Activated naive CD4-positive, alpha-beta T cell treated with anti-CD3 and anti-CD28 coated beads, Interleukin-2, amount 50 U/mL, for 72 hours (primary cell): ENCODE measurements around the gene HSPA12A. TPM values are rescaled to one million over a fixed set of nuclear protein-coding genes. Genes with fewer than 3 reads are reported as not detected.

Experiments
- ATAC-seq, 2 donors: fragments of 150-1000 bp; cut with Tn5 transposase; 2 replicates each; pipeline ENCODE4 v1.10.0; 2021; ENCODE audit warnings: mild to moderate bottlenecking in 2 of 2, moderate library complexity in 2 of 2
- DNase-seq, 2 donors: peaks; one replicate each; pipeline ENCODE4 v3.0.0; 2021 to 2022; ENCODE audit warnings: low spot score in 2 of 2
- H3K27ac Mint-ChIP-seq, 2 donors: one replicate each; pipeline ENCODE4 v1.8.0; 2022; ENCODE audit warnings: mild to moderate bottlenecking in 2 of 2, mixed read lengths in 2 of 2
- H3K36me3 Mint-ChIP-seq, 2 donors: one replicate each; pipeline ENCODE4 v1.8.0; 2022; ENCODE audit warnings: mixed read lengths in 2 of 2
- H3K9me3 Mint-ChIP-seq, 2 donors: one replicate each; pipeline ENCODE4 v1.8.0; 2022; ENCODE audit warnings: mixed read lengths in 2 of 2
- total RNA-seq, 2 donors: library from RNA; stranded (reverse); gene quantifications; one replicate each; pipeline ENCODE4 v1.2.3, GENCODE V29; 2022

The HSPA12A gene
- total RNA-seq, 2 donors from 2014 or later: 0.39 TPM; not detected in 1

GRCh38 chr10:116671274-116671926 lies 71.0 kb downstream of the HSPA12A start:
- Mint-ChIP-seq H3K36me3 (peaks cover 0 to 11% of the 10 kb centered on the region in 2 donors), H3K9me3 (peaks cover 0 to 3% of the 10 kb centered on the region in 2 donors), H3K27ac (no peak overlapping the region)
- ATAC-seq: no peak
- DNase-seq: no peak

DNA sequence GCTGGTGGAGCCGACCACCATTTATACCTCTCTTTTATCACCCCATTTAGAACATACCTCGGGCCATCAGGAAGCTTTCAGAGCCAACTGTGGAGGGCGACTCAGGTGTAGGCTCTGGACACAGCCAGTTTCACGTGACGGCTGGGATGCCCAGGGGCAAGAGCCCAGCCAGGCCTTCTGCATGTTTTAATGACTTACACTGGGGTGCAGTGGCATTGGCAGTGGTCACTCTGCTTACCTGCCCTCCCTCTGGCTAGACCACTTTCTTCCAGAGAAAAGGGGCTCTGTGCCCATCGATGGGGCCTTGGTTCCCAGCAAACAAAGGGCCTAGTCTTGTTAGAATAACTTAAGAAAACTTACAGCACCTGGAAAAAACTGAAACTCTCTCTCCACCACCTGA lies 71.7 kb downstream of the HSPA12A start:
- Mint-ChIP-seq H3K9me3 (peaks cover 0 to 3% of the 10 kb centered on the region in 2 donors), H3K27ac (no peak overlapping the region), H3K36me3 (peaks cover 0 to 11% of the 10 kb centered on the region in 2 donors)
- no peak for ATAC-seq
- DNase-seq: no peak

DNA sequence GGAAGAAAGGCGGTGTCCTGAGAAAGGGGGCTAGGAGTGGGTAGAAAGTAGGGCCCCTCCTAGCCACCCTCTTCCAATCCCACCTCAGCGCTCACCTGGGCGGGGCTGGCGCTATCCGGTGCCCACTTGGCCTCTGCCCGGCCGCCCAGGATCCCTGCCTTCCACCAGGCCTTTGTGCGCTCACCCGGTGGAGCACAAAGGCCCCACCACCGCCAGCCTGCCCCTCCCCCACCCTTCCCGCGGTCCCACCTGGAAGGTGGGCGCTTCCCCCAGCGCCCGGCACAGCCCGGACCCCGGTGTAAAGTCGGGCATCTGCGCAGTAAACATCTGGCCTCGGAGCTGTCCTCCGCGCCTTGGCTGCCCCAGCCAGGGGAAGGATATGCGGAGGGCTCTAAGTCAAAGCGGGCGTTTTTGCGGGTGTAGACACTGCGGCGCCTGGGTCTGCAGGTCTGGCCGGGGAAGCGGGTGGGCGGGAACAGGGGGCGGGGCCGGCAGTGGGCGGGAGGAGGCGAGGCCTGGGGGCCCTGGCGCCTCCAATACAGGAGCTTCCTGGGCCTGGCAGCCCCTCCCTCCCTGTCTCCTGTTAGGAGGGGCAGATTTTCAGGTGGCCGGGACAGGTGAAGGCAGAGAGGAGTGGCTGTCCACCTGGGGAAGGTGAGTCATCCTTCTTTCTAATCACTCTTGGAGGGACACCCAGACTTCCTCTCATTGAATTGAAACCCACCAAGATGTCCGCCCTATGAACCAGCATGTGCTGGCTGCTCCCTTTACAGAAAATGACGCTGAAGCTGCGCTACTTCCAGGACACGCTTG lies 72.3 kb downstream of the HSPA12A start:
- H3K27ac Mint-ChIP-seq: no peak overlapping the region
- H3K36me3 Mint-ChIP-seq: peaks cover 0 to 11% of the 10 kb centered on the region in 2 donors
- no peak for ATAC-seq

DNA sequence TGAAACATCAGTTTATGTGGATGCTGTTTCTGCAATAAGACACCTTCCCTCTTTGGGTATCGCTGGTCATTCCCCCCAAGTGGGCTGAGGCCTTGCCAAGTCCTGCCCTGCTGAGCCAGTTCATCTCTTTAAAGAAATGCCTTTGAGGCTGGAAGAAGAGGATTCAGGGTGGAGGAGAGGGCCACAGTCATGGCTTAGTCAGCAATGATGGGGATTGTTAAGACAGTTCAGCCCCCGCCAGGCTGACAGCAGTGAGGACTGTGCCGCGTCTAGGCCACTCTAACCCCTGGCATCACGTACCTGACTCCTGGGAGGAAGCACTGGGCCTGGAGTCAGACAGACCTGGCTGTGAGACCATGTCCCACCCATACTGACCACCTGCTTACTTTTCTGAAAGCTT lies 73.3 kb downstream of the HSPA12A start:
- DNase-seq (no peak), ATAC-seq (no peak)
- Mint-ChIP-seq H3K9me3 (peaks cover 0 to 3% of the 10 kb centered on the region in 2 donors), H3K27ac (no peak overlapping the region), H3K36me3 (peaks cover 0 to 11% of the 10 kb centered on the region in 2 donors)

More for the DNA sequence above, 72.3 kb downstream of the HSPA12A start:
- peaks cover 0 to 3% of the 10 kb centered on the region in 2 donors for H3K9me3 Mint-ChIP-seq
- no peak for DNase-seq

- H3K9me3 Mint-ChIP-seq: peaks cover 0 to 3% of the 10 kb centered on the region in 2 donors
- peaks cover 0 to 11% of the 10 kb centered on the region in 2 donors for H3K36me3 Mint-ChIP-seq
- no peak for DNase-seq
- ATAC-seq: no peak
- H3K27ac Mint-ChIP-seq: no peak overlapping the region
These were observed 73.9 kb downstream of the HSPA12A start for GRCh38 chr10:116668446-116668845.

GRCh38 chr10:116668018-116668417 lies 74.3 kb downstream of the HSPA12A start:
- peaks cover 0 to 11% of the 10 kb centered on the region in 2 donors for H3K36me3 Mint-ChIP-seq
- DNase-seq: no peak
- no peak overlapping the region for H3K27ac Mint-ChIP-seq
- ATAC-seq: no peak
- H3K9me3 Mint-ChIP-seq: peaks cover 0 to 3% of the 10 kb centered on the region in 2 donors

DNA sequence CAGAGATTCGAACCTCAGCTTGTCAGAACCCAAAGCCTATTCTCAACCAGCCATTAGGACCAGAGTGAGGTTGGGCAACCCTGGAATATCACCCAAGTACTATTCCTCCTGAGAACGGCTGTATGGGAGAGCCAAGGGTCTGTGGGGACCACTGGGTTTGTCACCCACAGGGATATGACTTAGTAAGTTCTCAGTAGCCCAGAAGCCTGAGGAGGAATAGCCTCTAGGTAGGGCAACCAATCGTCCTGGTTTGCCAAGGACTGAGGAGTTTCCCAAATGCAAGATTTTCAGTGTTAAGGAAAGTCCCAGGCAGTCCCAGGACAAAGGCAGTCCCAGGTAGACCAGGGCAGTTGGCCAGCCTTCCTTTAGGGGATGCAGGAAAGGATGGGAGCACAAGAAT lies 74.9 kb downstream of the HSPA12A start:
- Mint-ChIP-seq H3K27ac (no peak overlapping the region), H3K9me3 (peaks cover 0 to 3% of the 10 kb centered on the region in 2 donors), H3K36me3 (peaks cover 0 to 11% of the 10 kb centered on the region in 2 donors)
- DNase-seq: no peak
- no peak for ATAC-seq

DNA sequence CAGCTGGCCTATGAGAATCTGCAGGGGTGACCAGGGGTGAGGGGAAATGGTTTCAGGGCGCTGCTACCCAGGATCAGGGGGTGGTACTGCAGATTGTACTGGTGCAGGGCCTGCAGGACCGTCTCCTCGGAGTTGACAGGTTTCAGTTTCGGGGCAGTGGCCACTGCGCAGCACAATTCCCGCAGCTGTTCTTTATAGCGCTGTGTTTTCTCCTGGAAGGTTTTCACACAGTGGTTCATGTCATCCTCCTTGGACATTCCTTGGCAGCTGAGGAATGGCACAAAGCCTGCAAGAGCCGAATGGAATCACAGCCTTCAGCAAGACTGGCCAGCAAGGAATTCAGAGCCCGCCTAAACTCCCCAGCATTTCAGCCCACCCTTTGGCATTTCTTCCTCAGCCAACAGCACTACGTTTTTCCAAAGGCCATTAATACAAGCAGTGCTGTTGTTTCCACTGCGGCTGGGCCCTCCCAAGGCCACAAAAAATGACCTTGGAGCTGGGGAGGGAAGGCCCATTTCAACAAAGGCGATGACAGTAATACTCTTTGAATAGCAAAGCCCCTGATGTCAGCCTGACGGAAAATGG lies 76.7 kb downstream of the HSPA12A start:
- Mint-ChIP-seq H3K9me3 (peaks cover 0 to 3% of the 10 kb centered on the region in 2 donors), H3K36me3 (peaks cover 0 to 9% of the 10 kb centered on the region in 2 donors), H3K27ac (no peak overlapping the region)
- DNase-seq (no peak), ATAC-seq (no peak)

DNA sequence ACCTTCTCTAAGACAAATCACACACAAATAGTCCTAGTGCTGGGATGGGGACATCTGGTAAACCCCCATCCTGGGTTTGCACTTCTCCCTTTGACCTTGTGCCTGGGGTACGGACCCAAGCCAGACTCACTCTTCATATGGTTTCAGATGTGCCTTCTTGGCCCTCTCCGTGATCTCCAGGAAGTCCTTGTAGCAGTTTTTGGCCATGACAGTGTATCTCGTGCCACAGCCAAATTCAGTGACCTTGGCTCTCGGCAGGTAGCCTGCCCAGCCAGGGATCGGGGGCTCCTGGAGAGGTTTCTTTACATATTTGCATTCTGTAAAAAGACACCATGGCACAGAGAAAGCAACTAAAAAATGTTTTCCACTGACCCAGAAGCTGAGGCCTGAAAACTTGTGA lies 77.7 kb downstream of the HSPA12A start:
- ATAC-seq (no peak), DNase-seq (no peak)
- no peak overlapping the region for H3K27ac Mint-ChIP-seq
- peaks cover 0 to 3% of the 10 kb centered on the region in 2 donors for H3K9me3 Mint-ChIP-seq
- H3K36me3 Mint-ChIP-seq: peaks cover 0 to 6% of the 10 kb centered on the region in 2 donors

DNA sequence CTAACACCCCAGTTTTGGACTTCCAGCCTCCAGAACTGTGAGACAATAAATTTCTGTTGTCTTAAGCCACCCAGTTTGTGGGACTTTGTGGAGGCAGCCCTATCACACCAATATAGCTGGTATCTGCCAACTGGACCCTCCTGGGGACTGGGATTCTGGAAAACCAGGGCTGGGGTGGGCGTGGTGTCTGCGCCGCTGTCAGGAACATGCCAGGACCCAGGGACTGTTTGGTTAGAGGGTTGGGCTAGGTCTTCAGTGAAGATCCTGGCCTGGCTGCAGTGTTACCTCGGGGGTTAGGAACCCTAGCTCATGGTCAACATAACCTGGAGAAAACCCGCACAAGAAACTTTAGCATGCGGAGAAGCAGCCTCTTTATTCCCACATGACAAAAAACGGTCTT lies 79.0 kb downstream of the HSPA12A start:
- Mint-ChIP-seq H3K9me3 (peaks cover 0 to 3% of the 10 kb centered on the region in 2 donors), H3K36me3 (peaks cover 0 to 6% of the 10 kb centered on the region in 2 donors), H3K27ac (no peak overlapping the region)
- ATAC-seq: no peak
- DNase-seq: no peak

DNA sequence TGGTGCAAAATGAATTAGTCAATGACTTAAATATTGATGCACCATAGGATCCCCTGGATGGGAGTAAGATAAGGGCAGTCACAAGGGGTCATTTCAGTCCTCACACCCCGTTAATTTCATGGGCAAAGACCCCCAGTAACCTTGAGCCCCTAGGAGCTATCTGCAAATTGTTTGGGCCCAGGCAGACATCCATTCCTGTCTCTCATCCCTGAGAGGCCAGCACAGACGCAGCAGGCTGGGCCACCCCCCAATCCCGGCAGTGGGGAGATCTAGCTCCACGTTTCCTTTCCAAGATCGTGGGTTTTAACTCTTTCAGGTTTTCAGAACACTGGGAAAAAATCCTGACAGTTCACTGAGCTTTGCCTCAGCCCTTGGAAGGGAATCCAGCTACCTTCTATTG lies 81.5 kb downstream of the HSPA12A start:
- H3K36me3 Mint-ChIP-seq: no peaks in the 10 kb centered on the region
- no peaks in the 10 kb centered on the region for H3K9me3 Mint-ChIP-seq
- ATAC-seq: no peak
- no peak for DNase-seq
- H3K27ac Mint-ChIP-seq: no peak overlapping the region

DNA sequence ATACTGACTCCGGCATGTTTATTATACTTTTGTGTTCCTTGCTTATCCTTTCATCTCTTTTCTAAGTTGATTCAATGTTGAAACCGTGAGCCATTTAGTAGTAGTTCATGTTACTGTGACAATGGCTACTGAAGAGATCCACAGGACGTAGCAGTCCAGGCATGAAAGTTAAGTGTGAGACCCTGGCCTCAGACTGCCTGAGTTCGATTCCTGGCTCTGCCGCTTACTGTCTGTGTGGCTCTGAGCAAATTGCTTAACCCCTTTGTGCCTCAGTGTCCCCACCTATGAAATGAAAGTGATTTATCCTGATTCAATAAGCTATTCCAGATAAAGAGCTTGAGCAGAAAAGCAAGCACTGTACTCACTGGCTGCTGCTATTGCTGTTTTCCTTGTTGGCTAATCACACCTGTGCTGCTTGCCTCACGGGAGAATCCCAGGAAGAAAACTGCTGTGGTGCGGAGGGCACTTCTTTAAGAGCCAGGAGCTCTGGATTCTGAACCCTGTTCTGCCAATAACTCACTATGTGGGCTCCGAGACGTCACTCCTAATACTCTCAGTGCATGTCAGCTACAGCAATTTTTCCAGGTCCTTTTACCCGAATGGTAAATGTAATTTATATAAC lies 83.2 kb downstream of the HSPA12A start:
- Mint-ChIP-seq H3K27ac (no peak overlapping the region), H3K36me3 (no peaks in the 10 kb centered on the region), H3K9me3 (no peaks in the 10 kb centered on the region)
- no peak for DNase-seq
- ATAC-seq: no peak

DNA sequence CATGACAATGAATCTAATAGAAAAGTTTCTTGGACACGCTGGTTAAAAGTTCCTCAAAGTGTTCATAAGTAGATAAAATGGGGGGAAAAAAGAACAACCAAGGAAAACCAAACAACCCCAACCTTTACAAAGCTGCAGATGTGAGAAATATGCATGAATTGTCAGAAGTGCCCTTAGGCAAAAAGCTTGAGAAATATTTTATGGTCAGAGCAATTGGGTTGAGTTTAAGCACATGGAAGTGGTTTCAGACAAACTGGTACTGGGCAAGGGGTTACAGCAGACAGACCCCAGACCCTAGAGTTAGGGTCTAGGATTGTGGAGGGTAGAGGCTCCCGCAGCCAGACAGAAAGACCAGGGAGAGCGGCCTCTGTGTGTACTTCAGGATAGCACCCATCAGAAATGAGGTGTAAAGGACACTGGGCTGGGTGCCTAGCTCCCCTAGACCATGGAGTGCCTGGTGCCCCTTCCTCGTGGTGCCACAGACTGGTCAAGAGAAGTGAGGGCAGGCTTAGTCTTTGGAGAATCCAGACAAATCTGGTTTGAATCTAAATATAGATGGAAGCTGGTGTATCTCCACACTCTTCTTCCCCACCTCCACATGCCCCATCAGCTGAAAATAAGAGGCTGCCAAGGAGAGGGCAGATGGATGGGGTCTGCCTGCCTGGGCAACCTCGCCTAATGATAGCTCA lies 84.4 kb downstream of the HSPA12A start:
- H3K9me3 Mint-ChIP-seq: no peaks in the 10 kb centered on the region
- no peak for DNase-seq
- H3K27ac Mint-ChIP-seq: no peak overlapping the region
- no peak for ATAC-seq
- H3K36me3 Mint-ChIP-seq: peaks cover 0 to 4% of the 10 kb centered on the region in 2 donors

DNA sequence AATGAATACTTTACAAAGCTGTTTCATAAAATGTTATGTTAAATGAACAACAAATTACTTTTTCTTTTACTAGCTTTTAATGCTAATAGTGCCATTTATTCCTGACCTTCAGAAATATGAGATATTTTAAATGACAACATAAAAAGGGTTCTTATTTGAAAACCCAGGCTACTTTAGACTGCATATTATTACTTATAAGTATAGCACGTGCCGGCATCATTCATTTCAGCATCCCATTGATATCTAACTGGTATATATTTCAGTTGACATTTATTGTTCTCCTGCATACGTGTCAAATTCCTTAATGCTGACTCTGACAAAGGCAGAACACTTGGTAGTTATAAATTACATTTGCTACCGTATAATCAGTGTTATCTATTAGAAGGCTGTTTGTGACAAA lies 86.3 kb downstream of the HSPA12A start:
- H3K9me3 Mint-ChIP-seq: peaks cover 0 to 3% of the 10 kb centered on the region in 2 donors
- DNase-seq: no peak

GRCh38 chr10:116655568-116655967 lies 86.8 kb downstream of the HSPA12A start:
- Mint-ChIP-seq H3K27ac (no peak overlapping the region), H3K36me3 (peaks cover 0 to 4% of the 10 kb centered on the region in 2 donors), H3K9me3 (peaks cover 0 to 8% of the 10 kb centered on the region in 2 donors)
- no peak for DNase-seq
- ATAC-seq: no peak

More for the DNA sequence above, 86.3 kb downstream of the HSPA12A start:
- ATAC-seq: no peak
- Mint-ChIP-seq H3K36me3 (peaks cover 0 to 4% of the 10 kb centered on the region in 2 donors), H3K27ac (no peak overlapping the region)

GRCh38 chr10:116654816-116655215 lies 87.5 kb downstream of the HSPA12A start:
- DNase-seq (no peak), ATAC-seq (no peak)
- Mint-ChIP-seq H3K9me3 (peaks cover 0 to 12% of the 10 kb centered on the region in 2 donors), H3K27ac (no peak overlapping the region), H3K36me3 (peaks cover 0 to 4% of the 10 kb centered on the region in 2 donors)
